Stimulated activated CD4-positive, alpha-beta T cell treated with anti-CD3 and anti-CD28 coated beads, Interleukin-4, amount 100 ng/mL, for 1 hour (primary cell): ENCODE data around the gene AOC3.
"Not testable (repeated sequence)": the region's sequence is repeated elsewhere in the genome, so short reads cannot be mapped to it uniquely, and the experiment has no call there.

Experiments
- DNase-seq: peaks from one replicate; pipeline ENCODE4 v3.0.0-alpha.2; 2020

The AOC3 gene

DNA sequence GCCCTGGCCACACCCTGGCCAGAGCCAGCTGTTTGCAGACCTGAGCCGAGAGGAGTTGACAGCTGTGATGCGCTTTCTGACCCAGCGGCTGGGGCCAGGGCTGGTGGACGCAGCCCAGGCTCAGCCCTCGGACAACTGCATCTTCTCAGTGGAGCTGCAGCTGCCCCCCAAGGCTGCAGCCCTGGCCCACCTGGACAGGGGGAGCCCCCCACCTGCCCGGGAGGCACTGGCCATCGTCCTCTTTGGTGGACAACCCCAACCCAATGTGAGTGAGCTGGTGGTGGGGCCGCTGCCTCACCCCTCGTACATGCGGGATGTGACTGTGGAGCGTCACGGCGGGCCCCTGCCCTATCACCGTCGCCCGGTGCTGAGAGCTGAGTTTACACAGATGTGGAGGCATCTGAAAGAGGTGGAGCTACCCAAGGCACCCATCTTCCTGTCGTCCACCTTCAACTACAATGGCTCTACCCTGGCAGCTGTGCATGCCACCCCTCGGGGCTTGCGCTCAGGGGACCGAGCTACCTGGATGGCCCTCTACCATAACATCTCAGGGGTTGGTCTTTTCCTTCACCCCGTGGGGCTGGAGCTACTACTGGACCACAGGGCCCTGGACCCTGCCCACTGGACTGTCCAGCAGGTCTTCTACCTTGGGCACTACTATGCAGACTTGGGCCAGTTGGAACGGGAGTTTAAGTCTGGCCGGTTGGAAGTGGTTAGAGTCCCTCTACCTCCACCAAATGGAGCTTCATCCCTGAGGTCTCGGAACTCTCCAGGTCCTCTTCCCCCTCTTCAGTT, 6.0 kb upstream of the AOC3 start:
- DNase-seq, result no peak

DNA sequence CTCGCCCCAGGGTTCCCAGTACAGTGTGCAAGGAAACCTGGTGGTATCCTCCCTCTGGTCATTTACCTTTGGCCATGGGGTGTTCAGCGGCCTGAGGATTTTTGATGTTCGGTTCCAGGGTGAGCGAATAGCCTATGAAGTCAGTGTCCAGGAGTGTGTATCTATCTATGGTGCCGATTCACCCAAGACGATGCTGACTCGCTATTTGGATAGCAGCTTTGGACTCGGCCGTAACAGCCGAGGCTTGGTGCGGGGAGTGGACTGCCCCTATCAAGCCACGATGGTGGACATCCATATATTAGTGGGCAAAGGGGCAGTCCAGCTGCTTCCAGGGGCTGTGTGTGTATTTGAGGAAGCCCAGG, 5.5 kb upstream of the AOC3 start:
- no peak for DNase-seq

DNA sequence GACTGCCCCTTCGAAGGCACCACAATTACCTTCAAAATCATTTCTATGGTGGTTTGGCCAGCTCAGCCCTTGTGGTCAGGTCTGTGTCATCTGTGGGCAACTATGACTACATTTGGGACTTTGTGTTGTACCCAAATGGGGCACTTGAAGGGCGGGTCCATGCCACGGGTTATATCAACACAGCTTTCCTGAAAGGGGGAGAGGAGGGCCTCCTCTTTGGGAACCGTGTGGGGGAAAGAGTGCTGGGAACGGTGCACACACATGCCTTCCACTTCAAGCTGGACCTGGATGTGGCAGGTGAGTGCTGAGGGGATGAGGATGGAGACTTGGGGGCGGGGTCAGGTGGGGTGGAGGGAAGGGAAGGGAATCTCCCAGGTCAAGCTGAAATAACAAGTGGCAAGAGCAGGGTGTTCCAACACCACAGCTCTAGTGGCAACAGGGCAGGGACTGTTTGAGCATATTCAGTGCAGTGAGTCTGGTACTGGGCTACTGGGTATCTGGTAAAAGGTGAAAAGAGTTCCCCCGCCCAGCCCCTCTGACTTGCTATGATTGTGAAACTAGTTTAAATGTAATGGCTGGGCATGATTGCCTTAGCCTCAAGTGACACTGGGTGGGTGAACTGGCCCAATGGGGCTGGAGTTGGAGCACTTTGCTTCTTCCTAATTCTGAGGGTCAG, 4.9 kb upstream of the AOC3 start:
- DNase-seq, result no peak

DNA sequence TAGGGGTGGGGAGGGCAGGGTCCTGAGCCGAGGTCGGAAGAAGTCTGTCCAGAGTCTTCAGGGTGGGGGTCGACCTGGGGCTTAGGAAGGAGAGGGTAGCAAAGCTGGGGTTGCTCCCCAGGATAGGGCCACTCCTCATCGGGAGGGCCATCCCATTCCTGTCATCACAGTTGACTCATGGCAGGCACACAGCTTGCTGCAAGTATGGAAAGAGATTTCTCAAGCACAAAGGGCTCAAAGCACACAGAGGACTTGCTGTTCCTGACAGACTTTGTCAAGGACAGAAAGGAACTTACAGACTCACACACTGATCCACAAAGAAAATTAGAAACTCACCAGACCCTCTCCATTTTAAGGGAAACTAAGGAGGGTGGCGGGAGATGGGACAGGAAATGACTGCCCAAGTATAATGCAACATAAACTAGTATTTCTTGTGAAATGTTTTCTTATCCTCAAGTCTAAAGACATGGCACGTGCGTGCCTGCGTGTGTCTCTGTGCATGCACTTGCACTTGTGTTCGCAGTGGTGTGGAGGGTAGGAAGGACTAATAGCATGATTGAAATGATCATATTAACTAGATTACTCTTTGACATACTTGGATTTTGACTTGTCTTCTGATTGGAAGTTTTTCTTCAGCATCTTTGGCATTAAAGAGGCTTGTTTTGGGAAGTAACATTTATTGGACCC, 4.3 kb upstream of the AOC3 start:
- DNase-seq, result no peak

DNA sequence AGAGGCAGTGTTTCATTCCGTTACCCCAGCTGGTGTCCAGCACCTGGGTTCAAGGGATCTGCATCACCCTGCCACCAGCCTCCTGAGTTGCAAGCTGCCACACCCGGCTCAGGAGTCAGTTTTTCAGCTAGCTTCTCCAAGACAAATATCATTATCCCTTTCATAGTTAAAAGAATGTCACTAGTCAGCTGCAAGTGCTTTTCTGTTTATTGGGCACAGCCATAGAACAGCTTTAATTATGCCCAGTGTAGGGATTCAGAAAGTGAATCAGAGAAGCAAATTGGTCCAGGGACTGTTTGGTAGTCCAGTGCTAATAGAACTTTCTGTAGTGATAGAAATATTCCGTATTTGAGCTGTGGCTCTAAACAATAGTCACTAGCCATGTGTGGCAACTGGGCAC, 2.9 kb upstream of the AOC3 start:
- no peak for DNase-seq

DNA sequence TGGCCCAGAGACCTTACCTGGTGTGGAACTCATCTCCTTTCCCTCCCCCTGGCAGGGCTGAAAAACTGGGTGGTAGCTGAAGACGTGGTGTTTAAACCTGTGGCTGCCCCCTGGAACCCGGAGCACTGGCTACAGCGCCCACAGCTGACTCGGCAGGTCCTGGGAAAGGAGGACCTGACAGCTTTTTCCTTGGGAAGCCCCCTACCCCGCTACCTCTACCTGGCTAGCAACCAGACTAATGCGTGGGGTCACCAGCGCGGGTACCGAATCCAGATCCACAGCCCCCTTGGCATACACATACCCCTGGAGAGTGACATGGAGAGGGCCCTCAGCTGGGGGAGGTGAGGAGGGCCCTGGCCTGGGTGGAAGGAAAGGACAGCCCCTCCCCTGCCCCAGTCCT, 2.0 kb upstream of the AOC3 start:
- DNase-seq, result no peak

DNA sequence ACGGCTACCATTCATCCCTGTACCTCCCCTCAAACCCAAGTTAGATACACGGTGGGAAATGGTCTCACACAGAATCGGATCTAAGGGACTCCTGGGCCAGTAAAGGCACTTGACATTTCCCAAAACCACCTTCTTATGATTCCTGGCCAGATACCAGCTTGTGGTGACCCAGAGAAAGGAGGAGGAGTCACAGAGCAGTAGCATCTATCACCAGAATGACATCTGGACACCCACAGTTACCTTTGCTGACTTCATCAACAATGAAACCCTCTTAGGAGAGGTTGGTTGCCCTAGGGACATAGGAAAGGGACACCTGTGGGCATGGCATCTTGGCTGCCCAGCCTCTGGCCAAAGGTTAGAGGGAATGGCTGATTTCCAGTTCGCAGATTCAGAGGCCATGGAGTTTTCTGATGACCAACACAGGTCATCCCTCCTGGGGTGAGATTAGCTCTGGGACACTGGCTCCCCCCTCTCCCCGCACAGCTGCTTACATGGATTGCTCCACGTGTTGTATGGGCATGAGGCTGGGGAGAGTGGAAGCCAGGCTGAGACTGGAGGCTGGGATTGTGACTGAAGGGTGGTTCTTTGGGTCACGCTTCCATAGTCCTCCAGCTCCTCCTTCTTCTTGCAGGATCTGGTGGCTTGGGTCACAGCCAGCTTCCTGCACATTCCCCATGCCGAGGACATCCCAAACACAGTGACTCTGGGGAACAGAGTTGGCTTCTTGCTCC, 1.4 kb upstream of the AOC3 start:
- DNase-seq, result no peak

DNA sequence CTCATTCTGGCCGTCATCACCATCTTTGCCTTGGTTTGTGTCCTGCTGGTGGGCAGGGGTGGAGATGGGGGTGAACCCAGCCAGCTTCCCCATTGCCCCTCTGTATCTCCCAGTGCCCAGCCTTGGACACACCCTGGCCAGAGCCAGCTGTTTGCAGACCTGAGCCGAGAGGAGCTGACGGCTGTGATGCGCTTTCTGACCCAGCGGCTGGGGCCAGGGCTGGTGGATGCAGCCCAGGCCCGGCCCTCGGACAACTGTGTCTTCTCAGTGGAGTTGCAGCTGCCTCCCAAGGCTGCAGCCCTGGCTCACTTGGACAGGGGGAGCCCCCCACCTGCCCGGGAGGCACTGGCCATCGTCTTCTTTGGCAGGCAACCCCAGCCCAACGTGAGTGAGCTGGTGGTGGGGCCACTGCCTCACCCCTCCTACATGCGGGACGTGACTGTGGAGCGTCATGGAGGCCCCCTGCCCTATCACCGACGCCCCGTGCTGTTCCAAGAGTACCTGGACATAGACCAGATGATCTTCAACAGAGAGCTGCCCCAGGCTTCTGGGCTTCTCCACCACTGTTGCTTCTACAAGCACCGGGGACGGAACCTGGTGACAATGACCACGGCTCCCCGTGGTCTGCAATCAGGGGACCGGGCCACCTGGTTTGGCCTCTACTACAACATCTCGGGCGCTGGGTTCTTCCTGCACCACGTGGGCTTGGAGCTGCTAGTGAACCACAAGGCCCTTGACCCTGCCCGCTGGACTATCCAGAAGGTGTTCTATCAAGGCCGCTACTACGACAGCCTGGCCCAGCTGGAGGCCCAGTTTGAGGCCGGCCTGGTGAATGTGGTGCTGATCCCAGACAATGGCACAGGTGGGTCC, 607 bp downstream of the AOC3 start:
- not testable (repeated sequence) for DNase-seq

DNA sequence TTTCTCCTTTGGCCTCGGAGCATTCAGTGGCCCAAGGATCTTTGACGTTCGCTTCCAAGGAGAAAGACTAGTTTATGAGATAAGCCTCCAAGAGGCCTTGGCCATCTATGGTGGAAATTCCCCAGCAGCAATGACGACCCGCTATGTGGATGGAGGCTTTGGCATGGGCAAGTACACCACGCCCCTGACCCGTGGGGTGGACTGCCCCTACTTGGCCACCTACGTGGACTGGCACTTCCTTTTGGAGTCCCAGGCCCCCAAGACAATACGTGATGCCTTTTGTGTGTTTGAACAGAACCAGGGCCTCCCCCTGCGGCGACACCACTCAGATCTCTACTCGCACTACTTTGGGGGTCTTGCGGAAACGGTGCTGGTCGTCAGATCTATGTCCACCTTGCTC, 1.4 kb downstream of the AOC3 start:
- no peak for DNase-seq

DNA sequence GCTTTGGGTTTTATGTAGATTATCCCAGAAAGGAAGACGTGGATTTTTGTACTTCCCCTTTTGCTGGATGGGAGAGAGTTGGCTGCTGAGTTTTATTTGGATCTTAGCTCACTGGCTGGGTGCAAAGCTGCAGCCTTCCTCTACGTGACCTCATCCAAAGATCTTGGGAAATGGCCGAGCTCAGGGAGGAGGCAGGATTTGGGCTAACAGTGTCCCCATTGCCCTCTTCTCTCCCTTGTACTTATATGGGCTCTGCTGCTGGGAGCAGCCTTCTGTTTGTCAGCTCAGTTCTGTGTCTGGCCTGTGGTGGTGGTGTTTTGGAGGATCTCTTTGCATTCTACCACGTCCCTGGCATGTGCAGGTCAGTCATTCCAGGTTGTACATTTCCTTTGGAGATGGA, 2.0 kb downstream of the AOC3 start:
- no peak for DNase-seq

DNA sequence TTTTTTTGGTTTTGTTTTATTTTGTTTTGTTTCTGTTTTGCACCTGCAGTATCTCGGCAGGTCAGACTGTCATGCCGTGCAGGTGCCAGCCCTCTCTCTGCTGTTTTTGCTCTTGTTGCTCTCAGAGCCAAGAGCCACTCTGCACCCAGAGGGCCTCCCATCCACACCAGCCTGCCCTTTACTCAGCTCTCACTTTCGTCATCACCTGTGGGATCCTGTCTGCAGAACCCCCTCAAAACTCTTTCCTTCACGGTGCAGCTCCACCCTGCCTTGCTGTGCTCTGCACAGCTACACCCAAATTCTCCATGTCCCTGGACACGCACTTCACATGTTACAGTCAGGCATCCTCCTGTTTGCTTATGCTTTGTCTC, 2.6 kb downstream of the AOC3 start:
- no peak for DNase-seq

DNA sequence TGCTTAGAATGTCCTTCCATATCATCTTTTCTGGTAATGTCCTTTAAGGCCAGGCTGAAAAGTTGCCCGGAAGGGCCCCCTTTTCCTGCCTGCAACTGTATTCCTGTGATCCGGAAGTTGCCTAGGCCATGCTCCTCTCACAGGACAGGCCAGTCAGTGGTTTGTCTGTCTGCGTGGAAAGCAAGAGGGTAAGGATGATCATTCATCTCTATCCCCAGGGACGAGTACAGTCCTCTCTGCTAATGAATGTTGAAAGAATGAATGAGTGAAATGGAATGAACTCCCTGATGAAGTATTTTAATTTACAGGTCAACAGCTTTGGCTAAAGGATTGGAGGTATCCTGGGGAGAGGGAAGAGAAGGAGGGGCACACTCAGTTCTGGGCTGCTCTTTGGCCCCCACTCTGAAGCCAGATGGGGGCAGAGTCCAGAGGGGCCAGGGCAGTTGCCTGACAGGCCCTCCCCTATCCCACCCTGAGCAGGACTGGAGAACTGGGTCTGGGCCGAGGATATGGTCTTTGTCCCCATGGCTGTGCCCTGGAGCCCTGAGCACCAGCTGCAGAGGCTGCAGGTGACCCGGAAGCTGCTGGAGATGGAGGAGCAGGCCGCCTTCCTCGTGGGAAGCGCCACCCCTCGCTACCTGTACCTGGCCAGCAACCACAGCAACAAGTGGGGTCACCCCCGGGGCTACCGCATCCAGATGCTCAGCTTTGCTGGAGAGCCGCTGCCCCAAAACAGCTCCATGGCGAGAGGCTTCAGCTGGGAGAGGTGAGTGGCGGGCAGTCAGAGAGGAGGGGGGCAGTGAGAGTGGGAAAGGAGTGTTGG, 3.2 kb downstream of the AOC3 start:
- DNase-seq, result no peak

DNA sequence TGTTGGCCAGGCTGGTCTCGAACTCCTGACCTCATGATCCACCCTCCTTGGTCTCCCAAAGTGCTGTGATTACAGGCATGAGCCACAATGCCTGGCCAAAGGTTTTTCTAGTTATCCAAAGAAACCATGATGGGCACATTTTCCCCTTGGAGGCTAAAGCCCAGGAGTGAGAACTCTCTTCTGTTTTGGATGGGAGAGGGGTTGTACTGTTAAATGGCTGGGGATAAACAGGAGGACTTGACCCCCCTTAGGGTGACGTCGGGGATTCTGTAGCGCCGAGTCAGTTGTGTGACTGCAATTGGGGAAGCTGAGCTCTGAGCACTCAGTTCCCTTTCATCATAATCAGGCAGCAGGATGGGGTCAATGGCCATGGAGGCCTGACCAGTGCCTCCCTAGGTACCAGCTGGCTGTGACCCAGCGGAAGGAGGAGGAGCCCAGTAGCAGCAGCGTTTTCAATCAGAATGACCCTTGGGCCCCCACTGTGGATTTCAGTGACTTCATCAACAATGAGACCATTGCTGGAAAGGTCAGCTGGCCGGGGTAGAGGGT, 4.1 kb downstream of the AOC3 start:
- DNase-seq, result no peak

DNA sequence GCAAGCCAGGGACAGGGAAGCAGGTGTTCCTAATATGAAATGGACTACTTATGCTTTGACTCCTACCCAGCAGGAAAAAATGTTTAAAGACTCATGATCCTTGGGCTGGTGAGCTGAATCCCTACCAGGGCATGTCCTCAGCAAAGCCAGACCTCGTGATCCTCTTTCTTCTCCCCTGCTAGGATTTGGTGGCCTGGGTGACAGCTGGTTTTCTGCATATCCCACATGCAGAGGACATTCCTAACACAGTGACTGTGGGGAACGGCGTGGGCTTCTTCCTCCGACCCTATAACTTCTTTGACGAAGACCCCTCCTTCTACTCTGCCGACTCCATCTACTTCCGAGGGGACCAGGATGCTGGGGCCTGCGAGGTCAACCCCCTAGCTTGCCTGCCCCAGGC, 5.1 kb downstream of the AOC3 start:
- DNase-seq, result not testable (repeated sequence)

DNA sequence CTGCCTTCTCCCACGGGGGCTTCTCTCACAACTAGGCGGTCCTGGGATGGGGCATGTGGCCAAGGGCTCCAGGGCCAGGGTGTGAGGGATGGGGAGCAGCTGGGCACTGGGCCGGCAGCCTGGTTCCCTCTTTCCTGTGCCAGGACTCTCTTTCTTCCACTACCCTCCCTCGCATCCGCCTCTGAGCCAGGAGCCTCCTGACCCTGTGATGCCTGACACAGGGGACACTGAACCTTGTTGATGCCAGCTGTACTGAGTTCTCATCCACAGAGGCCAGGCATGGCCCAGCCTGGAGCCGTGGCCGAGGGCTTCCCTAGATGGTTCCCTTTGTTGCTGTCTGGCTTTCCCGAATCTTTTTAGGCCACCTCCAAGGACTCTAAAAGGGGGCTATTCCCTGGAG, 5.5 kb downstream of the AOC3 start:
- DNase-seq, result not testable (repeated sequence)

DNA sequence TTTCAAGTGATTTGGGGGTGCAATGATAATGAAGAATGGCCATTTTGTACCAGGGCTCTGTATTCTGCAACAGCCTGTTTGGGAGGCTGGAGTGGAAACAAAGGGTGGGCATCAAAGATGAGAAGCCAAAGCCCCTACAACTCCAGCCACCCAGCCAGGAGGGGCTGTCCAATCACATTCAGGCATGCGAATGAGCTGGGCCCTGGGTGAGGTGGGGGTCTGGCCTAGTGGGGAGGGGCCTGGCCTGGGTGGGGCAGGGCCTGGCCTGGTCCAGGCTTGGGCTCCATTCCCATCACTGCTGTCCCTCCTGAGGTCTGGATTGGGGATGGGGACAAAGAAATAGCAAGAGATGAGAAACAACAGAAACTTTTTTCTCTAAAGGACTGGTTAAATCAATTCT, 6.4 kb downstream of the AOC3 start:
- no peak for DNase-seq

DNA sequence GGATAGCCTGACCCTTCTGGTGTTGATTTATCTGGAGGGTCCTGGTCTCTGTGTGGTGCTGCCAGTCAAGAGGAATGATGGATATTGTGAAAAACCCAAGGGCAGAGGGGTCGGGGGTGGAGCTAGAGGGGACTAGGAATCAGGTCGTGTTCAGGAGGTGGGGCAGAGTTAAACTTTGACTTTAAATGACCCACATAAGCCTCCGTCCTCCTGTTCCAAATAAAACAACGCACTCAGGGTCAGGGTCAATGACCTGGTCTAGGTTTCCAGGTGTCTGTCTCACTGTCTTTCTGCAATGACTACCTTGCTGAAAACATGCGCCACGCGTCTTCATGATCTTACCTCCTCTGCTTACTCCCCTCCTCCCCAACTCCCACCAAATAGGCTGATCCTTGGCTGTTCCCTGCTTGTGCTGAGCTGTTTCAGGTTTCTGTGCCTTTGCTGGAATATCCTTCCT, 14.7 kb downstream of the AOC3 start:
- DNase-seq, result no peak

DNA sequence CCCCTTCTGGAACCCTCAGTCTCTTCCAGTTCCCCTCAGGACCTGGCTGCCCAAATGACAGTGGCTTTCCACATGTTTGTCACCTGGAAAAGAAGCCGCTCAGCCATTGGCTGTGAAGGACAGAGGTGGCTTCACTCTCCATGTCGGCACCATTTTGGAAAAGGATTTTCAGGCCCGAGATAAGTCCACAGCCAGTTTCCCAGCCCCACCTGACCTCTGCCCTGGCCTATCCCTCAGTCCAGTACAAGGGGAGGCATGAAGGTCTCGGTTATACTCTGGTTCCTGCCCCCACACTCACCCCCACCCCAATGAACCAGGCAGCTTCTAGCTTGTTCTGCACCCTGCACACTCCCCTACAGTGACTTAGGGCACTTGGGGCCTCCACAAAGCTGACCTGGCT, 15.2 kb downstream of the AOC3 start:
- no peak for DNase-seq

DNA sequence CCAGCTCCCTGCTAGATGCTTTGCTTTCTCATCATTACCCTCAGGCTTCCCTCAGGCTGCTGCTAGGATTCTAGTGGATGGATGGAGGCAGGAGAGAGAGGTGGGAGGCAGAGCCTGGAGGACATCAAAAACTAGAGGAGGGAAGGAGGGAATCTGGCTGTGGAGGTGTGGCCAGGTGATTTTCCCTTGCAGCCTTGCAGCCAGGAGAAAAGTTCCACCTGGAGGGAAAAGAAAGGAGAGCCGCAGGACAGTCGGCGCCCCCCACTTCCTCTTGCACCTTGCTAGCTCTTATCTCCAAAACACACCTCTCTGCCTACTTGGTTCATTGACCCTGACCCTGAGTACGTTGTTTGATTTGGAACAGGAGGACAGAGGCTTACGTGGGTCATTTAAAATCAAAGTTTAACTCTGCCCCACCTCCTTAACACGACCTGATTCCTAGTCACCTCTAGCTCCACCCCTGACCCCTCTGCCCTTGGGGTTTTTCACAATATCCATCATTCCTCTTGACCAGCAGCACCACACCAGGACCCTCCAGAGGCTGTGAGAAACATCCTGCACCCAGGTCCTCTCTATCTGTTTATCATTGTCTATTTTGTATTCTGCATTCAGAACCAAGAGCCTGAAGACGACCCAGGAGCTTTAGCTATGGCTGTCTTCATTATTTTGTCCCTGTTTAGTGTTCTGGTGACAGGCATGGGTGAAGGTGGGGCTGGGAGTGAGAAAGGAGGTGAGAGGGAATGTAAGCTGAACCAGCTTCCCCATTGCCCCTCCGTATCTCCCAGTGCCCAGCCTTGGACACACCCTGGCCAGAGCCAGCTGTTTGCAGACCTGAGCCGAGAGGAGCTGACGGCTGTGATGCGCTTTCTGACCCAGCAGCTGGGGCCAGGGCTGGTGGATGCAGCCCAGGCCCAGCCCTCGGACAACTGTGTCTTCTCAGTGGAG, 15.9 kb downstream of the AOC3 start:
- no peak for DNase-seq

DNA sequence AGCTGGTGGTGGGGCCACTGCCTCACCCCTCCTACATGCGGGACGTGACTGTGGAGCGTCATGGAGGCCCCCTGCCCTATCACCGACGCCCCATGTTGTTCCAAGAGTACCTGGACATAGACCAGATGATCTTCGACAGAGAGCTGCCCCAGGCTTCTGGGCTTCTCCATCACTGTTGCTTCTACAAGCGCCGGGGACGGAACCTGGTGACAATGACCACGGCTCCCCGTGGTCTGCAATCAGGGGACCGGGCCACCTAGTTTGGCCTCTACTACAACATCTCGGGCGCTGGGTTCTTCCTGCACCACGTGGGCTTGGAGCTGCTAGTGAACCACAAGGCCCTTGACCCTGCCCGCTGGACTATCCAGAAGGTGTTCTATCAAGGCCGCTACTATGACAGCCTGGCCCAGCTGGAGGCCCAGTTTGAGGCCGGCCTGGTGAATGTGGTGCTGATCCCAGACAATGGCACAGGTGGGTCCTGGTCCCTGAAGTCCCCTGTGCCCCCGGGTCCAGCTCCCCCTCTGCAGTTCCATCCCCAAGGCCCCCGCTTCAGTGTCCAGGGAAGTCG, 16.8 kb downstream of the AOC3 start:
- DNase-seq, result not testable (repeated sequence)
